Measurements from ENCODE around the gene KCNJ15. TPM values are rescaled to one million over a fixed set of nuclear protein-coding genes. Genes with fewer than 3 reads are reported as not detected.

The KCNJ15 gene
- total and polyA plus RNA-seq, 2 of the 13 experiments (the other 11 are each of a cell fraction or from before 2014, with no cell fraction given) = not detected

DNA sequence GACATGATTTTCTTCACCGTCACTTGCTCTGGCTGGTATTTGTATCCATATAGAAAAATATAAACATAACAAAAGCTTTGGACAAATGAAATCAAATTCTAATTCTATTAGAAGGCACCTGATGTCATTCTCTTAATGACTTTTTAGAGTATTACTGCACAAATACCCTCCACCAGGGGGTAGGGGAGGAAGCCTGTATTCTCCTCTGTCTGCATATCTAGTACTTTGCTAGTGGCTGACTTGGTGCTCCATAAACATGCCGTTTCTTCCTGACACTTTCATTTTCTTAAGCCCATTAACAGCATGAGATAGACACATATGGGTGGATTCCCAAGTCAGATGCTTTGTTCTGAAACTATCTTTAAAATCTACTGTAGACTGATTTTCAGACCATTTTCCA is 20.6 kb upstream of the KCNJ15 start:
- Histone ChIP-seq H3K9ac (ENCODE audit: insufficient read depth, low read depth, low read length) (no peak overlapping the region), H3K4me1 (ENCODE audit: insufficient read depth, low read length) (no peaks in the 10 kb centered on the region), H4K20me1 (ENCODE audit: insufficient read depth, low read length) (no peaks in the 10 kb centered on the region), H3K79me2 (ENCODE audit: insufficient read depth, low read length) (no peaks in the 10 kb centered on the region), H3K27me3 (ENCODE audit: control insufficient read depth in 1 of 2, insufficient read depth in 2 of 2, low read length in 2 of 2) (no peaks in the 10 kb centered on the region), H3K9me3 (ENCODE audit: low read length) (peaks cover 5% of the 10 kb centered on the region; the same call in 1 of the 2 replicates), H3K4me3 (replicated peaks in 1 of 3; ENCODE audit: insufficient read depth in 1 of 3, low read depth in 2 of 3, low read length in 3 of 3) (no peak overlapping the region), H3K4me2 (ENCODE audit: low read depth, low read length) (no peak overlapping the region), H3K27ac (ENCODE audit: extremely low read length, insufficient read depth, low read length) (no peak overlapping the region), H2AFZ (ENCODE audit: low read length) (no peak overlapping the region), H3K36me3 (replicated peaks in 1 of 2; ENCODE audit: control insufficient read depth in 1 of 2, insufficient read depth in 2 of 2, low read length in 2 of 2) (no peaks in the 10 kb centered on the region)
- no peak for FAIRE-seq
- BruUV-seq (replicated peaks) = no TSS peak
- ChIA-PET CTCF (ENCODE audit: low intra/inter-chr PET ratio, low total read pairs) (no interaction called here), POLR2A (no interaction called here)
- no peak for ATAC-seq
- no peak for DNase-seq (ENCODE audit: low spot score)
- in situ Hi-C loops (cut with HindIII; ENCODE audit: extremely low pct_ligation_motif_present, low pct_unique_long_range_greater_than_20kb) (no loop called here), intact Hi-C loops (cut with micrococcal nuclease; ENCODE audit: unreplicated experiment) (no loop called here)
- TF ChIP-seq, protein P1, sequence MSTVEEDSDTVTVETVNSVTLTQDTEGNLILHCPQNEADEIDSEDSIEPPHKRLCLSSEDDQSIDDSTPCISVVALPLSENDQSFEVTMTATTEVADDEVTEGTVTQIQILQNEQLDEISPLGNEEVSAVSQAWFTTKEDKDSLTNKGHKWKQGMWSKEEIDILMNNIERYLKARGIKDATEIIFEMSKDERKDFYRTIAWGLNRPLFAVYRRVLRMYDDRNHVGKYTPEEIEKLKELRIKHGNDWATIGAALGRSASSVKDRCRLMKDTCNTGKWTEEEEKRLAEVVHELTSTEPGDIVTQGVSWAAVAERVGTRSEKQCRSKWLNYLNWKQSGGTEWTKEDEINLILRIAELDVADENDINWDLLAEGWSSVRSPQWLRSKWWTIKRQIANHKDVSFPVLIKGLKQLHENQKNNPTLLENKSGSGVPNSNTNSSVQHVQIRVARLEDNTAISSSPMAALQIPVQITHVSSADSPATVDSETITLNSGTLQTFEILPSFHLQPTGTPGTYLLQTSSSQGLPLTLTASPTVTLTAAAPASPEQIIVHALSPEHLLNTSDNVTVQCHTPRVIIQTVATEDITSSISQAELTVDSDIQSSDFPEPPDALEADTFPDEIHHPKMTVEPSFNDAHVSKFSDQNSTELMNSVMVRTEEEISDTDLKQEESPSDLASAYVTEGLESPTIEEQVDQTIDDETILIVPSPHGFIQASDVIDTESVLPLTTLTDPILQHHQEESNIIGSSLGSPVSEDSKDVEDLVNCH (CRISPR knock-in tag; IDR thresholded peaks at IDR 0.05) = no peak
- TF ChIP-seq ZNF3 (CRISPR knock-in tag; IDR thresholded peaks at IDR 0.05) (no peak), DBP (CRISPR knock-in tag; IDR thresholded peaks at IDR 0.05; ENCODE audit: not compliant biosample characterization) (no peak), ZGPAT (CRISPR knock-in tag; IDR thresholded peaks at IDR 0.05) (no peak), MYPOP (CRISPR knock-in tag; IDR thresholded peaks at IDR 0.05) (no peak), ZNF235 (CRISPR knock-in tag; IDR thresholded peaks at IDR 0.05; ENCODE audit: borderline replicate concordance) (no peak)
- 28% methylated on average over 2 of the region's 2 CpGs for WGBS (ENCODE audit: low lambda C conversion rate)
